GM13976 (cell line): ENCODE measurements around the gene COLEC12.

ENCODE experiments used
- DNase-seq: peaks from one replicate; pipeline ENCODE4 v3.0.0; 2012; ENCODE audit warnings: low spot score
- in situ Hi-C: fragments of 300-500 bp; cut with MboI; formaldehyde crosslinking; loops from one replicate; pipeline ENCODE4 v1.12.0; 2022; ENCODE audit warnings: low sequenced_read_pairs, mixed read lengths, inconsistent platforms; ENCODE audit not compliant: unreplicated experiment
- TF ChIP-seq, protein P1 (sequence below): IDR thresholded peaks from 2 replicates; pipeline ENCODE4 v1.5.1; 2012; ENCODE audit warnings: borderline replicate concordance, mild to moderate bottlenecking; ENCODE audit not compliant: insufficient read depth; ENCODE audit errors: extremely low read depth, missing control alignments, control extremely low read depth

Gene COLEC12

DNA sequence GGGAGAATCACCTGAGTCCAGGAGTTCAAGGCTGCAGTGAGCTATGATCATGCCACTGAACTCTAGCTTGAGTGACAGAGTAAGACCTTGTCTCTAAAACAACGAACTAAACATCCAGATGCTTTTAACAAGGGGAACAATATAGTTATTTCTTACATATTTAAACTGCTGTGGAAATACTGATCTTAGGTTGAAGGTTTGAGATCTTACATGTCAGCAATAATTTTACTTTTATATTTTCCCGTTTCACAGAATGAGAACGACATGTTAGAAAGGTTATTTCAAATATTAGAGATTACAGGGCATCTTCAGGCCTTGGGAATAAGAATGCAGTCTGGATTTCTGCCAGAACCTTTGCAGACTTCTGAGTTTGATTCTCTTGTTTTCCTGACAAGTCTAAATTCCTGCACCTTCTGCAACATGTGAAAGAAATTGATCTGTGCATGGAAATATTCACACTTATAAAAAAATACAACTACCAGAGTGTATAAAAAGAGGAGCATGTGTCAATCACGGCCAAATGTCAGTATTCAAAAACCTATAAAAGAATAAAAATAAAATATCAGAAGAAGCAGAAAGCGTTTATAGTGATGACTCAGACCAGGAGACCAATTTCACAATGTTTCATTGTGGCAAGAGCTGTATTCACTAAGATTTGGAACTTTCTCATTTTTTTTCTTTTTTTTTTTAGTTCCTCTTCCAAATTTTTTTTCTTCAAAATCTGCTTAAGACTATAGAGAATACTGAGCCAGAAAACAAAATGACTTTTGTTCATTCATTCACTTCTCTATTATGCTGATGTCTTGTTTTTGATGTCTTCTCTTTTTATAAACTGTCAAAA lies 29.6 kb downstream of the COLEC12 start:
- no peak for DNase-seq
- in situ Hi-C loops: no loop called here
- TF ChIP-seq, protein P1, sequence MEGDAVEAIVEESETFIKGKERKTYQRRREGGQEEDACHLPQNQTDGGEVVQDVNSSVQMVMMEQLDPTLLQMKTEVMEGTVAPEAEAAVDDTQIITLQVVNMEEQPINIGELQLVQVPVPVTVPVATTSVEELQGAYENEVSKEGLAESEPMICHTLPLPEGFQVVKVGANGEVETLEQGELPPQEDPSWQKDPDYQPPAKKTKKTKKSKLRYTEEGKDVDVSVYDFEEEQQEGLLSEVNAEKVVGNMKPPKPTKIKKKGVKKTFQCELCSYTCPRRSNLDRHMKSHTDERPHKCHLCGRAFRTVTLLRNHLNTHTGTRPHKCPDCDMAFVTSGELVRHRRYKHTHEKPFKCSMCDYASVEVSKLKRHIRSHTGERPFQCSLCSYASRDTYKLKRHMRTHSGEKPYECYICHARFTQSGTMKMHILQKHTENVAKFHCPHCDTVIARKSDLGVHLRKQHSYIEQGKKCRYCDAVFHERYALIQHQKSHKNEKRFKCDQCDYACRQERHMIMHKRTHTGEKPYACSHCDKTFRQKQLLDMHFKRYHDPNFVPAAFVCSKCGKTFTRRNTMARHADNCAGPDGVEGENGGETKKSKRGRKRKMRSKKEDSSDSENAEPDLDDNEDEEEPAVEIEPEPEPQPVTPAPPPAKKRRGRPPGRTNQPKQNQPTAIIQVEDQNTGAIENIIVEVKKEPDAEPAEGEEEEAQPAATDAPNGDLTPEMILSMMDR: no peak

DNA sequence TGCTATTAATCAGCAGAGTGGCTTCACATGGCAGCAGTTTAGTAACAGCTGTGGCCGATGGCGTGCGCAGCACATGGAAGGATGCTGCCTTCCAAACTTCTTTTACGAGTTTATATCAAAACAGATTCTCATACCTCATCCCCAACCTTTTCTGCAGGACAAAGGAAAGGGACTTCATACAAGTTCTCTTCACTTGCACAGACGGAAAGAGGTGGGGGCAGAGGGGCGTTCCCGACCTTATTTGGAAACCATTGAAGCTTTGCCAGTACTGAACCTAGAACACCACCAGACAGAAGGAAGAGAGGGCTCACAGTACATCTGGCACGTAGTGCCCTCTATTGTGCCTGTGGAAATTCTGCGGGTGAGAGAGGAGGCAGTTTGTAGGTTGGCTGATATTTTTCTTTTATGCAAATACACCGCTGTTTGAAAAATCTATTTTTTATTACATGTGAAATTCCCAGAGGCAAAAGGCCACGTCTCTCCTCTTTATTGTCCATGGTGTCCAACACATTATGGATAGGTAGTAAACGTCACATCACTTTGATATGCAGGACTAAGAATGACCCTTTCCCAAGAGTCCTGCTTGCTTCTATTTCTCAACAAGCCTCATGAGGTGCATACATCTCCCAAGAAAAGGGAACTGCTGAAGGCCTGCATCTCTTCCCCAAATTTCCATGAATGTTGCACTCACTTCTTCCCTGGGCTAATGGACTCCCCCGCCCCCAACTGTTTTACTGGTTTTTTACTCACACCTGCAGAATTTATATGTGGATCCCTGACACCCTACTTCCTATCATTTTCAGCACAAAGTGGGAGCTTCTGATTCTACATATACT lies 31.3 kb downstream of the COLEC12 start:
- in situ Hi-C loops: no loop called here
- TF ChIP-seq, protein P1: no peak
- DNase-seq: no peak

DNA sequence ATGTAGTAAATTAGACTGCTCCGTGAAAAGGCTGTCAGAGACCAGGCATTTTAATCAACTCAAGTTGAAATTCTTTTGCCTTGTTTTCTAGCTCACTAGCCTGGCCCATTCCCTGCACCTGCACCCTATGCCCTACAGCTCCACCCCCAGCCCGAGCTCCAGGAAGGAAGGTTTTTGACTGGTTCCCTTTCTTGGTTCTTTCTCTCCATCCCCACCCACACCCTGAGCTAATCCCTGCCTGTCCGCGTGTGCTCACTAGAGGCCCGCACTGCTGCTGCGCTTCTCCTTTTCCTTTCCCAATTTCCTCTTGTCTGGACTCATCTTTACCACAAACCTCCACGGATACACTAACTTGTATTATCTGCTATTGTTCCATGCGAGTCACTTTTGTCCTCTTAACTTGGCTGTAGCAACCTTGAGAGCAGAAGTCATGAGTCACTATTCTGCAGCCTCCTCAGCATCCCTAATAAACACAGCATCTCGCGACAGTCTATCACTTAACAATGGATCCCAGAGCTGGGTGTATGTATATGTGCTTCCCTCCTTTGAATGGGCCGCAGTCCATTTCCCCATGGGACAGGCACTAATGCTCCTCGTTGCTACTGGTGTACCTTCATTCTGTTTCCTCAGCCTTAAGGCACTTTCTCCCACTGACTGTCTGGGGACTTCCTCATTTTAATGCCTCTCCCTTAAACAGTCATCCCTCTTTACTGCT lies 36.5 kb downstream of the COLEC12 start:
- TF ChIP-seq, protein P1: no peak
- DNase-seq: no peak
- in situ Hi-C loops: no loop called here

DNA sequence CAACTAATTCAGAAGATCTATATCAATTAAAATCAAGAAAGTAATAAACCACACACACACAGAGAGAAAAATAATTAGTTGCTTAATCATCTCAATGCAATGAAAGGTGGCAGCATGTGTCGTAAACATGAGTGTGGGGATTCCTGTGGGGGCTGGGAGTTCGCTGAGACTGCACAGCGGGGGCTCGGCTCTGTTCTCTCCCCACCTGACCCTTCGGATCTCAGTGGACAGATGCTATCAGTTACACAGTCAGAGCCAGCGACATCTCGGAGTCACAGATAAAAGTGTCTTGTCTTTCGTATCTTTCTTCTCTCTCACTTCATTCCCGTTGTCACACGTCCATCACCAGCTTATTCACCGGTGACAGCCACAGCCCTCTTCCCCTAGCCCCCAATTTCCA lies 37.1 kb downstream of the COLEC12 start:
- in situ Hi-C loops: no loop called here
- DNase-seq: no peak
- TF ChIP-seq, protein P1: no peak

DNA sequence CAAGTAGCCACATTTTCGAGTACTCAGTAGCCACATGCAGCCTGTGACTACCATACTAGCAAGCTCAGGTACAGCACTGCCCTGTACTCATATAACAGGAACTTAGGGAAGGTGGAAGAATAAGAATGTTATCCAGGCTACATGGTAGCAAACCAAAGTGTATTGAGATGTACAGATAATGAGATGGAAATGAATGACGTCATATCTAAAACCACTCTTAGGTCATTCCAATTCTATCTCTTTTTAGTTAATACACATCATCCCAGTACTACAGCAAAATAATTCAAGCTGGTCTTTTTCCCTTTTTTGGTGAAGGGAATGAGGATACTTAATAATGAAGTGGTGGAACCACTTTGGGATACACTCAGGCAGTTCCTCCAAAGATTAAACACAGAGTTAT lies 38.7 kb downstream of the COLEC12 start:
- TF ChIP-seq, protein P1: no peak

DNA sequence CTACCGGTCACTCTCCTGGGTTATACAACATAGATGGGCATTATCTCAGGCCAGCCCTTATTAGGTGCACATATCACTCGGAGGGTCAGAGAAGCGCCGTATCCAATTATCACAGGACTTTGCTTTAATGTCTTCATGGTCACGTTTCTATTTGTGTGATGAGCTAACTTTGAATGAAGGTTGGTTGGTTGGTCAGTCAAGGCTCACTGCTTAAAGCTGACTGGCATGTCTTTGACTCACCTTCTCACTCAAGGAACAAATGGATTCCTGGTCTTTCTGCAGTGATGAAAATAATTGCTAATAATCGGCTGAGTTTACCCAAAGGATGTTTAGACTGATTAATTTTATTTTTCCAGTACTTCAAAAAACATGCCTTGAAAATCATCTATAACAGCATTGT lies 39.7 kb downstream of the COLEC12 start:
- in situ Hi-C loops: no loop called here
- DNase-seq: no peak
- TF ChIP-seq, protein P1: no peak

More for the DNA sequence above, 38.7 kb downstream of the COLEC12 start:
- in situ Hi-C loops: no loop called here
- no peak for DNase-seq
